HG03439 (cell line): ENCODE results near the gene CCNT1.
"Not testable (repeated sequence)": the region's sequence is repeated elsewhere in the genome, so short reads cannot be mapped to it uniquely, and the experiment has no call there.

Experiments used
- ATAC-seq: cut with Tn5 transposase; IDR thresholded peaks from one replicate; pipeline ENCODE4 v1.9.1; 2021; ENCODE audit warnings: mild to moderate bottlenecking, moderate library complexity; ENCODE audit not compliant: unreplicated experiment

CCNT1 gene

GRCh38 chr12:48641752-48642555 lies 74.6 kb downstream of the CCNT1 start:
- not testable (repeated sequence) for ATAC-seq

DNA sequence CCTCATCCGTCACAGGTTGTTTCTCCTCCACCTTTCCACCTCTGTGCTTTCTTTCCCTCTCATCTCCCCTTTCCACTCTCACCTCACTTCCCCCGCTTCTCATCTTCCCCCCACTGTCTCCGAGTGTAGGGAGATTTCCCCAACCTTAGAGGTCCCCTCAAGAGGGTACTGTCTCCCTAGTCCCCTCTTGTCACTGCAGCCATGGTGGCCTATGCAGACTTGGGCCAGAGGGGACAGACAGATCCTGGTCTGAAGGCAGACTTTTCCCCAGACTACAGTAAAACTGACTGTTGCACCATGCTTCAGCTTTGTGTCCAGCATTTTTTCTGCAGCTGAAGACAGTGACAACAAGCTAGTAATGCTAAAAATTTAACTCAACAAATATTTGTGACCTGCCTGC lies 75.7 kb downstream of the CCNT1 start:
- ATAC-seq, result no peak

- ATAC-seq, result no peak
These were observed 76.1 kb downstream of the CCNT1 start for GRCh38 chr12:48640428-48640827.
